Prostate gland (tissue), 2 donors: ENCODE data around the gene ALDH18A1.

ENCODE experiments used
- CTCF ChIP-seq, 4 experiments: fragments of 200-600 bp in 2 of 4; fragments of 450-650 bp in 2 of 4; sonication (generic) in 2 of 4; IDR thresholded peaks; 1 replicate in 3 of 4; 2 replicates in 1 of 4; pipeline ENCODE4 v1.5.1; 2016 to 2019; ENCODE audit warnings: antibody characterized with exemption in 4 of 4, mild to moderate bottlenecking in 2 of 4, moderate library complexity in 2 of 4
- POLR2A ChIP-seq: fragments of 450-650 bp; IDR thresholded peaks from one replicate; pipeline ENCODE4 v1.6.1; 2016; ENCODE audit warnings: antibody characterized with exemption, mild to moderate bottlenecking

- TF ChIP-seq CTCF (IDR thresholded peaks at IDR 0.05) (no peak), POLR2A (no peak)
Observed at GRCh38 chr10:95559471-95559870, 97.0 kb downstream of the ALDH18A1 start.
